GM12878 (cell line): Measurements from ENCODE around the gene DOK1. TPM values are rescaled to one million over a fixed set of nuclear protein-coding genes. Genes with fewer than 3 reads are reported as not detected.

Experiments used
- CBFB ChIP-seq: IDR thresholded peaks from 2 replicates; pipeline ENCODE4 v1.6.1; 2016; ENCODE audit warnings: antibody characterized with exemption, low read depth
- CEBPB ChIP-seq, 2 experiments: fragments of 150-350 bp in 1 of 2; IDR thresholded peaks; 2 replicates each; pipeline ENCODE4 v1.6.1; 2012 to 2014; ENCODE audit warnings: low read depth in 2 of 2, low read length in 2 of 2, borderline replicate concordance in 1 of 2, inconsistent platforms in 1 of 2
- CREM ChIP-seq: IDR thresholded peaks from 2 replicates; pipeline ENCODE4 v1.6.1; 2014; ENCODE audit warnings: antibody characterized with exemption, low read depth
- DPF2 ChIP-seq: fragments of 450-650 bp; IDR thresholded peaks from 2 replicates; pipeline ENCODE4 v1.6.1; 2017; ENCODE audit warnings: mild to moderate bottlenecking
- JUND ChIP-seq: IDR thresholded peaks from 2 replicates; pipeline ENCODE4 v1.6.1; 2012; ENCODE audit warnings: low read depth, mild to moderate bottlenecking, low read length, improper control_type of control experiment, moderate library complexity
- NFYA ChIP-seq: IDR thresholded peaks from 2 replicates; pipeline ENCODE4 v1.6.1; 2011; ENCODE audit warnings: low read depth, mild to moderate bottlenecking, low read length, improper control_type of control experiment, borderline replicate concordance
- RBBP5 ChIP-seq: fragments of 200-600 bp; sonication (generic); conservative IDR thresholded peaks from 2 replicates; pipeline ENCODE4 v1.6.1; 2016
- YY1 ChIP-seq: IDR thresholded peaks from 2 replicates; pipeline ENCODE4 v1.6.1; 2011; ENCODE audit warnings: low read depth, mild to moderate bottlenecking, low read length
- polyA plus RNA-seq, 11 experiments: library from polyadenylated mRNA; depleted of rRNA in 4 of 11; unstranded in 6 of 11; stranded (reverse) in 5 of 11; fragments of >200 nt; fragmentation: Nextera tagmentation in 4 of 11; fragmentation: Illumina TruSeq in 1 of 11; extraction: Ambion mirVana in 4 of 11; extraction: Trizol in 1 of 11; gene quantifications; 1 replicate in 1 of 11; 2 replicates in 10 of 11; pipeline versions ENCODE4 v1.2.1 to v1.2.3, GENCODE V29; 2011 to 2016; ENCODE audit warnings: inconsistent platforms in 2 of 11, missing spikeins in 2 of 11, low read depth in 1 of 11
- total RNA-seq, 4 experiments: library from RNA; depleted of rRNA in 3 of 4; stranded (reverse); fragments of >200 nt in 3 of 4; fragmentation: Illumina TruSeq in 1 of 4; extraction: Trizol in 1 of 4; gene quantifications; 2 replicates each; pipeline versions ENCODE4 v1.2.1 to v1.2.3, GENCODE V29; 2013 to 2021
- TF ChIP-seq, protein P1 (sequence below), 3 experiments: IDR thresholded peaks in 2 of 3; conservative IDR thresholded peaks in 1 of 3; 2 replicates each; pipeline ENCODE4 v1.5.1; 2011; ENCODE audit warnings: low read depth in 3 of 3, low read length in 3 of 3, mild to moderate bottlenecking in 3 of 3, control low read depth in 2 of 3, moderate library complexity in 2 of 3, inconsistent platforms in 1 of 3, mixed read lengths in 1 of 3; ENCODE audit not compliant: control insufficient read depth in 2 of 3, insufficient read depth in 1 of 3; ENCODE audit errors: extremely low read depth in 1 of 3
- TF ChIP-seq, protein P2 (sequence below): fragments of 450-650 bp; IDR thresholded peaks from 2 replicates; pipeline ENCODE4 v1.6.1; 2018; ENCODE audit warnings: borderline replicate concordance, mild to moderate bottlenecking; ENCODE audit not compliant: partially characterized antibody
- TF ChIP-seq, protein P3 (sequence below): IDR thresholded peaks from 2 replicates; pipeline ENCODE4 v1.6.1; 2012; ENCODE audit warnings: low read length, inconsistent platforms
- TF ChIP-seq, protein P4 (sequence below): IDR thresholded peaks from 2 replicates; pipeline ENCODE4 v1.6.1; 2011; ENCODE audit warnings: low read depth, low read length, improper control_type of control experiment, borderline replicate concordance

DOK1 gene
- total and polyA plus RNA-seq, 10 of the 15 experiments (the other 5 are each of a cell fraction or from before 2014, with no cell fraction given) = 1.4 to 104 (median 59.7) TPM

DNA sequence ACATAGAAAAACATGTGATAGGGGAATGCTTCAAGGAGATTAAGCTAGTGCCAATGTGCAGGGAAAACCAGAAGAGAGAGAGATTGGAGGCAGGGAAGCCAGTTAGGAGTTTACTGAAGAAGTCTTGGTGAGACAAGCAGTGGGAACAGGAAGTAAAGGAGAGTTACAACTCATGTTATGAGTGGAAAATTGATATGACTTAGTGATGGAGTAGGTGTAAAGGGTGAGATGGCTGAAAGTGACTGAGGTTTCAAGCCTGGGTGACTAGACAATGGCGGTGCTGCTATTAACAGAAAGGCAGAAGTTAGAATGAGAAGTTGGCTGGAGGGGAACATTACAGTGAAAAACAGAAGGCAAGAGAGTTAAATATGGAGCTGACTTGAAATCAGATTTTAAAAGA, 16.5 kb downstream of the DOK1 start (continued):
- TF ChIP-seq, protein P1, sequence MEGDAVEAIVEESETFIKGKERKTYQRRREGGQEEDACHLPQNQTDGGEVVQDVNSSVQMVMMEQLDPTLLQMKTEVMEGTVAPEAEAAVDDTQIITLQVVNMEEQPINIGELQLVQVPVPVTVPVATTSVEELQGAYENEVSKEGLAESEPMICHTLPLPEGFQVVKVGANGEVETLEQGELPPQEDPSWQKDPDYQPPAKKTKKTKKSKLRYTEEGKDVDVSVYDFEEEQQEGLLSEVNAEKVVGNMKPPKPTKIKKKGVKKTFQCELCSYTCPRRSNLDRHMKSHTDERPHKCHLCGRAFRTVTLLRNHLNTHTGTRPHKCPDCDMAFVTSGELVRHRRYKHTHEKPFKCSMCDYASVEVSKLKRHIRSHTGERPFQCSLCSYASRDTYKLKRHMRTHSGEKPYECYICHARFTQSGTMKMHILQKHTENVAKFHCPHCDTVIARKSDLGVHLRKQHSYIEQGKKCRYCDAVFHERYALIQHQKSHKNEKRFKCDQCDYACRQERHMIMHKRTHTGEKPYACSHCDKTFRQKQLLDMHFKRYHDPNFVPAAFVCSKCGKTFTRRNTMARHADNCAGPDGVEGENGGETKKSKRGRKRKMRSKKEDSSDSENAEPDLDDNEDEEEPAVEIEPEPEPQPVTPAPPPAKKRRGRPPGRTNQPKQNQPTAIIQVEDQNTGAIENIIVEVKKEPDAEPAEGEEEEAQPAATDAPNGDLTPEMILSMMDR (IDR thresholded peaks at IDR 0.05 in 2 of 3, conservative IDR thresholded peaks at IDR 0.05 in 1 of 3; ENCODE audit: control insufficient read depth in 2 of 3, extremely low read depth in 1 of 3, insufficient read depth in 1 of 3, low read depth in 3 of 3, low read length in 3 of 3) = no peak
- TF ChIP-seq YY1 (peak; percentile 95), CEBPB (IDR thresholded peaks at IDR 0.05; ENCODE audit: borderline replicate concordance in 1 of 2, low read depth in 2 of 2, low read length in 2 of 2) (peak in 1 of 2 experiments; percentile 88; a peak in 1 of 4 replicates), JUND (peak; percentile 86; the same call in 1 of the 2 replicates), CBFB (no peak), RBBP5 (no peak), CREM (peak; percentile 85), NFYA (no peak), DPF2 (peak; percentile 96)
- TF ChIP-seq, protein P2, sequence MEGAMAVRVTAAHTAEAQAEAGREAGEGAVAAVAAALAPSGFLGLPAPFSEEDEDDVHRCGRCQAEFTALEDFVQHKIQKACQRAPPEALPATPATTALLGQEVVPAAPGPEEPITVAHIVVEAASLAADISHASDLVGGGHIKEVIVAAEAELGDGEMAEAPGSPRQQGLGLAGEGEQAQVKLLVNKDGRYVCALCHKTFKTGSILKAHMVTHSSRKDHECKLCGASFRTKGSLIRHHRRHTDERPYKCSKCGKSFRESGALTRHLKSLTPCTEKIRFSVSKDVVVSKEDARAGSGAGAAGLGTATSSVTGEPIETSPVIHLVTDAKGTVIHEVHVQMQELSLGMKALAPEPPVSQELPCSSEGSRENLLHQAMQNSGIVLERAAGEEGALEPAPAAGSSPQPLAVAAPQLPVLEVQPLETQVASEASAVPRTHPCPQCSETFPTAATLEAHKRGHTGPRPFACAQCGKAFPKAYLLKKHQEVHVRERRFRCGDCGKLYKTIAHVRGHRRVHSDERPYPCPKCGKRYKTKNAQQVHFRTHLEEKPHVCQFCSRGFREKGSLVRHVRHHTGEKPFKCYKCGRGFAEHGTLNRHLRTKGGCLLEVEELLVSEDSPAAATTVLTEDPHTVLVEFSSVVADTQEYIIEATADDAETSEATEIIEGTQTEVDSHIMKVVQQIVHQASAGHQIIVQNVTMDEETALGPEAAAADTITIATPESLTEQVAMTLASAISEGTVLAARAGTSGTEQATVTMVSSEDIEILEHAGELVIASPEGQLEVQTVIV = peak; percentile 51
- TF ChIP-seq, protein P3, sequence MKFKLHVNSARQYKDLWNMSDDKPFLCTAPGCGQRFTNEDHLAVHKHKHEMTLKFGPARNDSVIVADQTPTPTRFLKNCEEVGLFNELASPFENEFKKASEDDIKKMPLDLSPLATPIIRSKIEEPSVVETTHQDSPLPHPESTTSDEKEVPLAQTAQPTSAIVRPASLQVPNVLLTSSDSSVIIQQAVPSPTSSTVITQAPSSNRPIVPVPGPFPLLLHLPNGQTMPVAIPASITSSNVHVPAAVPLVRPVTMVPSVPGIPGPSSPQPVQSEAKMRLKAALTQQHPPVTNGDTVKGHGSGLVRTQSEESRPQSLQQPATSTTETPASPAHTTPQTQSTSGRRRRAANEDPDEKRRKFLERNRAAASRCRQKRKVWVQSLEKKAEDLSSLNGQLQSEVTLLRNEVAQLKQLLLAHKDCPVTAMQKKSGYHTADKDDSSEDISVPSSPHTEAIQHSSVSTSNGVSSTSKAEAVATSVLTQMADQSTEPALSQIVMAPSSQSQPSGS = peak; percentile 87
- TF ChIP-seq, protein P4, sequence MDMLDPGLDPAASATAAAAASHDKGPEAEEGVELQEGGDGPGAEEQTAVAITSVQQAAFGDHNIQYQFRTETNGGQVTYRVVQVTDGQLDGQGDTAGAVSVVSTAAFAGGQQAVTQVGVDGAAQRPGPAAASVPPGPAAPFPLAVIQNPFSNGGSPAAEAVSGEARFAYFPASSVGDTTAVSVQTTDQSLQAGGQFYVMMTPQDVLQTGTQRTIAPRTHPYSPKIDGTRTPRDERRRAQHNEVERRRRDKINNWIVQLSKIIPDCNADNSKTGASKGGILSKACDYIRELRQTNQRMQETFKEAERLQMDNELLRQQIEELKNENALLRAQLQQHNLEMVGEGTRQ = no peak
